ENCODE measurements around the gene ADAMTSL3.
"Not testable (repeated sequence)": the region's sequence is repeated elsewhere in the genome, so short reads cannot be mapped to it uniquely, and the experiment has no call there.

Gene ADAMTSL3

GRCh38 chr15:84051146-84051545 is 397.2 kb downstream of the ADAMTSL3 start:
- DNase-seq: not testable (repeated sequence)

GRCh38 chr15:84054544-84054943 is 400.6 kb downstream of the ADAMTSL3 start:
- DNase-seq: not testable (repeated sequence)

GRCh38 chr15:84057714-84058331 is 403.9 kb downstream of the ADAMTSL3 start:
- no peak for DNase-seq

- not testable (repeated sequence) for DNase-seq
Observed at GRCh38 chr15:84063674-84064073, 409.8 kb downstream of the ADAMTSL3 start.

- not testable (repeated sequence) for DNase-seq
Observed at GRCh38 chr15:84068674-84069073, 414.8 kb downstream of the ADAMTSL3 start.

GRCh38 chr15:84078038-84078437 is 424.1 kb downstream of the ADAMTSL3 start:
- DNase-seq: not testable (repeated sequence)

- DNase-seq: not testable (repeated sequence)
Observed at GRCh38 chr15:84079325-84079884, 425.5 kb downstream of the ADAMTSL3 start.

- no peak for DNase-seq
Observed at GRCh38 chr15:84079885-84080777, 426.2 kb downstream of the ADAMTSL3 start.

GRCh38 chr15:84080778-84081084 is 426.8 kb downstream of the ADAMTSL3 start:
- not testable (repeated sequence) for DNase-seq

- DNase-seq: no peak
Observed at GRCh38 chr15:84081391-84082168, 427.7 kb downstream of the ADAMTSL3 start.

- DNase-seq: no peak
Observed at GRCh38 chr15:84082739-84083138, 428.8 kb downstream of the ADAMTSL3 start.

- not testable (repeated sequence) for DNase-seq
Observed at GRCh38 chr15:84086071-84086470, 432.1 kb downstream of the ADAMTSL3 start.

All from CD4-positive, alpha-beta T cell treated with Interleukin-15 for 1 hour (primary cell).